K562 (cell line): Measurements from ENCODE around the gene TGFBR3L. TPM values are rescaled to one million over a fixed set of nuclear protein-coding genes. Genes with fewer than 3 reads are reported as not detected.

ENCODE experiments used
- CXXC5 ChIP-seq: fragments of 250-450 bp; sonication (Bioruptor Pico); IDR thresholded peaks from 2 replicates; pipeline ENCODE4 v1.8.0; 2022; ENCODE audit warnings: inconsistent platforms, mild to moderate bottlenecking, moderate library complexity
- EWSR1 ChIP-seq: fragments of 450-650 bp; IDR thresholded peaks from 2 replicates; pipeline ENCODE4 v1.6.1; 2018; ENCODE audit warnings: borderline replicate concordance, mild to moderate bottlenecking, low read depth, moderate library complexity; ENCODE audit not compliant: partially characterized antibody
- HNRNPK ChIP-seq: fragments of 200-400 bp; formaldehyde crosslinking; IDR thresholded peaks from one replicate; pipeline ENCODE4 v1.6.1; 2018; ENCODE audit warnings: mild to moderate bottlenecking, low read depth, low read length; ENCODE audit not compliant: poor library complexity, severe bottlenecking
- HOXB6 ChIP-seq: fragments of 250-450 bp; sonication (Bioruptor Pico); IDR thresholded peaks from 2 replicates; pipeline ENCODE4 v1.5.1; 2022; ENCODE audit warnings: mild to moderate bottlenecking, borderline replicate concordance
- KAT2B ChIP-seq: IDR thresholded peaks from one replicate; pipeline ENCODE4 v1.6.1; 2012; ENCODE audit warnings: low read depth, mild to moderate bottlenecking, control low read depth, inconsistent platforms, low read length, moderate library complexity
- KHSRP ChIP-seq: fragments of 450-650 bp; IDR thresholded peaks from 2 replicates; pipeline ENCODE4 v1.6.1; 2017
- KLF10 ChIP-seq: fragments of 250-450 bp; sonication (Bioruptor Pico); IDR thresholded peaks from 2 replicates; pipeline ENCODE4 v1.6.1; 2021; ENCODE audit warnings: matching md5 sums
- LEF1 ChIP-seq: fragments of 450-650 bp; IDR thresholded peaks from 2 replicates; pipeline ENCODE4 v1.6.1; 2016; ENCODE audit warnings: mild to moderate bottlenecking
- NELFE ChIP-seq: IDR thresholded peaks from 2 replicates; pipeline ENCODE4 v1.6.1; 2011; ENCODE audit warnings: mild to moderate bottlenecking; ENCODE audit not compliant: insufficient read depth, insufficient read length
- NFXL1 ChIP-seq: fragments of 450-650 bp; formaldehyde crosslinking; IDR thresholded peaks from 2 replicates; pipeline ENCODE4 v1.4.0; 2021; ENCODE audit warnings: mild to moderate bottlenecking
- POLR2A ChIP-seq: fragments of 450-650 bp; conservative IDR thresholded peaks from 2 replicates; pipeline ENCODE4 v1.6.1; 2016
- POLR2B ChIP-seq: fragments of 450-650 bp; IDR thresholded peaks from 2 replicates; pipeline ENCODE4 v1.6.1; 2018; ENCODE audit warnings: low read depth; ENCODE audit not compliant: partially characterized antibody
- RBBP5 ChIP-seq: fragments of 200-600 bp; sonication (generic); IDR thresholded peaks from 2 replicates; pipeline ENCODE4 v1.6.1; 2012; ENCODE audit warnings: borderline replicate concordance, mild to moderate bottlenecking, low read length, control low read depth, inconsistent platforms; ENCODE audit not compliant: insufficient read depth, poor library complexity, severe bottlenecking
- RFX5 ChIP-seq: IDR thresholded peaks from 2 replicates; pipeline ENCODE4 v1.6.1; 2011; ENCODE audit warnings: low read depth, mild to moderate bottlenecking, improper control_type of control experiment, low read length
- SMAD1 ChIP-seq: fragments of 150-350 bp; IDR thresholded peaks from 2 replicates; pipeline ENCODE4 v1.6.1; 2014; ENCODE audit warnings: low read length, low read depth; ENCODE audit not compliant: partially characterized antibody
- SMC3 ChIP-seq: conservative IDR thresholded peaks from 2 replicates; pipeline ENCODE4 v1.6.1; 2011; ENCODE audit warnings: low read depth, low read length, improper control_type of control experiment; ENCODE audit not compliant: insufficient read depth
- SNIP1 ChIP-seq: fragments of 450-650 bp; IDR thresholded peaks from 2 replicates; pipeline ENCODE4 v1.7.1; 2017; ENCODE audit warnings: low read depth, mild to moderate bottlenecking
- SPI1 ChIP-seq: IDR thresholded peaks from 2 replicates; pipeline ENCODE4 v1.6.1; 2011; ENCODE audit warnings: low read depth, low read length, control low read depth, borderline replicate concordance
- STAT5B ChIP-seq: fragments of 250-450 bp; sonication (Bioruptor Pico); IDR thresholded peaks from 2 replicates; pipeline ENCODE4 v1.8.0; 2021; ENCODE audit warnings: mild to moderate bottlenecking, inconsistent platforms
- TCF15 ChIP-seq: fragments of 250-450 bp; sonication (Bioruptor Pico); IDR thresholded peaks from 2 replicates; pipeline ENCODE4 v1.8.0; 2022; ENCODE audit warnings: moderate library complexity, mild to moderate bottlenecking, inconsistent platforms
- U2AF1 ChIP-seq: fragments of 200-400 bp; formaldehyde crosslinking; optimal IDR thresholded peaks from 2 replicates; pipeline ENCODE3; 2017; ENCODE audit warnings: mild to moderate bottlenecking, low read depth, low read length, moderate library complexity
- ZBTB1 ChIP-seq: sonication (generic); formaldehyde crosslinking; IDR thresholded peaks from 2 replicates; pipeline ENCODE4 v1.8.1; 2023; ENCODE audit warnings: missing genetic modification reagents, low read depth, mild to moderate bottlenecking, borderline replicate concordance
- ZFP36 ChIP-seq: fragments of 150-350 bp; IDR thresholded peaks from 2 replicates; pipeline ENCODE4 v1.6.1; 2018; ENCODE audit warnings: low read length, low read depth; ENCODE audit not compliant: partially characterized antibody
- ZKSCAN1 ChIP-seq: fragments of 150-350 bp; IDR thresholded peaks from 2 replicates; pipeline ENCODE4 v1.6.1; 2016; ENCODE audit warnings: low read depth, low read length
- ZNF347 ChIP-seq: fragments of 450-650 bp; formaldehyde crosslinking; IDR thresholded peaks from 2 replicates; pipeline ENCODE4 v1.4.0; 2020; ENCODE audit warnings: low read depth, mild to moderate bottlenecking, moderate library complexity
- ZNF41 ChIP-seq: fragments of 250-450 bp; sonication (Bioruptor Pico); conservative IDR thresholded peaks from 2 replicates; pipeline ENCODE4 v1.4.0; 2020; ENCODE audit warnings: mild to moderate bottlenecking
- ZNF444 ChIP-seq: fragments of 250-450 bp; sonication (Bioruptor Pico); IDR thresholded peaks from 2 replicates; pipeline ENCODE4 v1.4.0; 2020; ENCODE audit warnings: mild to moderate bottlenecking, moderate library complexity
- ZNF507 ChIP-seq: conservative IDR thresholded peaks from 2 replicates; pipeline ENCODE4 v1.6.1; 2017; ENCODE audit warnings: missing genetic modification characterization, missing compliant biosample characterization
- ZNF740 ChIP-seq, 3 experiments: fragments of 200-800 bp in 1 of 3; sonication (Bioruptor generic) in 1 of 3; sonication (generic) in 1 of 3; formaldehyde crosslinking in 1 of 3; IDR thresholded peaks; 2 replicates each; pipeline versions ENCODE4 v1.6.1 to v1.8.0; 2016 to 2022; ENCODE audit warnings: mild to moderate bottlenecking in 2 of 3, missing compliant biosample characterization in 2 of 3, missing genetic modification characterization in 2 of 3, missing genetic modification reagents in 1 of 3
- polyA plus RNA-seq, 8 experiments: library from polyadenylated mRNA; depleted of rRNA in 4 of 8; stranded (reverse) in 5 of 8; unstranded in 3 of 8; fragments of >200 nt; fragmentation: Nextera tagmentation in 2 of 8; fragmentation: Illumina TruSeq in 1 of 8; extraction: Ambion mirVana in 2 of 8; extraction: Trizol in 1 of 8; gene quantifications; 2 replicates each; pipeline versions ENCODE4 v1.2.1 to v1.2.3, GENCODE V29; 2011 to 2014; ENCODE audit warnings: inconsistent platforms in 1 of 8, missing spikeins in 1 of 8
- total RNA-seq, 7 experiments: library from RNA; depleted of rRNA in 6 of 7; stranded (reverse); fragments of >200 nt in 6 of 7; fragmentation: Illumina TruSeq in 2 of 7; extraction: Trizol in 2 of 7; gene quantifications; 2 replicates each; pipeline versions ENCODE4 v1.2.1 to v1.2.3, GENCODE V29; 2011 to 2021; ENCODE audit warnings: low replicate concordance in 1 of 7

The TGFBR3L gene
- total and polyA plus RNA-seq, 9 of the 15 experiments (the other 6 are each of a cell fraction or from before 2014, with no cell fraction given): not detected

- TF ChIP-seq ZNF740 (CRISPR knock-in tag; IDR thresholded peaks at IDR 0.05): no peak
- no peak for TF ChIP-seq ZNF740 (tag; IDR thresholded peaks at IDR 0.05)
- no peak for TF ChIP-seq KHSRP
- no peak for TF ChIP-seq ZBTB1 (CRISPR knock-in tag)
- no peak for TF ChIP-seq NELFE
- no peak for TF ChIP-seq STAT5B (CRISPR knock-in tag)
- no peak for TF ChIP-seq KLF10
- TF ChIP-seq KAT2B: peak; percentile 88
- TF ChIP-seq ZNF41 (CRISPR knock-in tag): no peak
- peak; percentile 78 for TF ChIP-seq CXXC5 (CRISPR knock-in tag)
- TF ChIP-seq SNIP1: no peak
- no peak for TF ChIP-seq TCF15 (CRISPR knock-in tag)
- TF ChIP-seq ZKSCAN1: 0 out of 2 replicates have a peak, but pooled peaks have one; percentile 37
- TF ChIP-seq SMC3: 0 out of 2 replicates have a peak, but pooled peaks have one; percentile 10
- TF ChIP-seq POLR2B: peak; percentile 98
- no peak for TF ChIP-seq HNRNPK
- no peak for TF ChIP-seq EWSR1
- TF ChIP-seq ZNF507: no peak
- no peak for TF ChIP-seq SPI1
- no peak for TF ChIP-seq U2AF1
- peak; percentile 97 for TF ChIP-seq POLR2A
- no peak for TF ChIP-seq RFX5
- TF ChIP-seq NFXL1 (CRISPR knock-in tag): no peak
- TF ChIP-seq LEF1: no peak
- peak; percentile 47; the same call in 1 of the 2 replicates for TF ChIP-seq ZNF444 (CRISPR knock-in tag)
- TF ChIP-seq RBBP5: peak; percentile 66
- no peak for TF ChIP-seq HOXB6 (CRISPR knock-in tag)
- no peak for TF ChIP-seq ZNF347 (CRISPR knock-in tag)
- TF ChIP-seq SMAD1: no peak
- no peak for TF ChIP-seq ZFP36
Measured at GRCh38 chr19:7903244-7904073, 11.2 kb upstream of the TGFBR3L start, which contains the start of gene MAP2K7 (continued).
